ENCODE results near the gene CAPN9. TPM values are rescaled to one million over a fixed set of nuclear protein-coding genes. Genes with fewer than 3 reads are reported as not detected.
A peak's percentile ranks its signal among the peaks of the same experiment; 100 is the strongest.
"Not testable (repeated sequence)": the region's sequence is repeated elsewhere in the genome, so short reads cannot be mapped to it uniquely, and the experiment has no call there.

The CAPN9 gene
- total RNA-seq, 1 experiment from 2014 or later = 0.39 TPM

DNA sequence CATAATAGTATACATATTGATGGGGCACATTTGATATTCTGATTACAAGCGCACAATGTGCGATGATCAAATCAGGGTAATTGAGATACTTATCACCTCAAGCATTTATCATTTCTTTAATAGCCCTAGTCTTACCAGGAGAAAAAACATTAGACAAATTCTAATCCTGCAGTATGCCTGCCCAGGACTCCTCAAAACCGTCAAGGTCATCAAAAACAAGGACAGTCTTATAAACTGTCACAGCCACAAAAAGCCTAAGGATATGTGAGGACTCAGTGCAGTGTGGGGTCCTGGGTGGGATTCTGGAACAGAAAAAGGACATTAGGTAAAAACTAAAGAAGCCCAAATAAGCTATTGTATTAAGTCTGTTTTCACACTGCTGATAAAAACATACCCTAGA, 19.1 kb downstream of the CAPN9 start:
- DNase-seq = no peak
- no peaks in the 10 kb centered on the region for H3K36me3 ChIP-seq (ENCODE audit: control insufficient read depth, insufficient read depth, low read length)
- Mint-ChIP-seq H3K27me3 (ENCODE audit: insufficient read depth, unreplicated experiment) (no peaks in the 10 kb centered on the region), H3K4me3 (ENCODE audit: unreplicated experiment) (no peak overlapping the region), H3K36me3 (ENCODE audit: insufficient read depth, unreplicated experiment) (no peaks in the 10 kb centered on the region), H3K4me1 (ENCODE audit: low read depth, unreplicated experiment) (peaks cover 11% of the 10 kb centered on the region), H3K27ac (ENCODE audit: unreplicated experiment) (no peak overlapping the region), H3K9me3 (ENCODE audit: unreplicated experiment) (no peaks in the 10 kb centered on the region)
- no peak overlapping the region for H3K4me3 ChIP-seq (ENCODE audit: low read depth, low read length)
- peaks cover 7% of the 10 kb centered on the region; the same call in 1 of the 2 replicates for H3K4me1 ChIP-seq
- intact Hi-C loops (cut with micrococcal nuclease; ENCODE audit: unreplicated experiment) = no loop called here
- POLR2A ChIA-PET = no interaction called here
- CTCF ChIA-PET = no interaction called here
- no TSS peak for BruUV-seq (replicated peaks)
- no peaks in the 10 kb centered on the region for H3K9me3 ChIP-seq
- H3K27me3 ChIP-seq (replicated peaks; ENCODE audit: control insufficient read depth, insufficient read depth, low read length) = no peaks in the 10 kb centered on the region
- TF ChIP-seq, protein P1, sequence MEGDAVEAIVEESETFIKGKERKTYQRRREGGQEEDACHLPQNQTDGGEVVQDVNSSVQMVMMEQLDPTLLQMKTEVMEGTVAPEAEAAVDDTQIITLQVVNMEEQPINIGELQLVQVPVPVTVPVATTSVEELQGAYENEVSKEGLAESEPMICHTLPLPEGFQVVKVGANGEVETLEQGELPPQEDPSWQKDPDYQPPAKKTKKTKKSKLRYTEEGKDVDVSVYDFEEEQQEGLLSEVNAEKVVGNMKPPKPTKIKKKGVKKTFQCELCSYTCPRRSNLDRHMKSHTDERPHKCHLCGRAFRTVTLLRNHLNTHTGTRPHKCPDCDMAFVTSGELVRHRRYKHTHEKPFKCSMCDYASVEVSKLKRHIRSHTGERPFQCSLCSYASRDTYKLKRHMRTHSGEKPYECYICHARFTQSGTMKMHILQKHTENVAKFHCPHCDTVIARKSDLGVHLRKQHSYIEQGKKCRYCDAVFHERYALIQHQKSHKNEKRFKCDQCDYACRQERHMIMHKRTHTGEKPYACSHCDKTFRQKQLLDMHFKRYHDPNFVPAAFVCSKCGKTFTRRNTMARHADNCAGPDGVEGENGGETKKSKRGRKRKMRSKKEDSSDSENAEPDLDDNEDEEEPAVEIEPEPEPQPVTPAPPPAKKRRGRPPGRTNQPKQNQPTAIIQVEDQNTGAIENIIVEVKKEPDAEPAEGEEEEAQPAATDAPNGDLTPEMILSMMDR (IDR thresholded peaks at IDR 0.05; ENCODE audit: insufficient read depth in 1 of 2, low read depth in 1 of 2, low read length in 1 of 2, severe bottlenecking in 1 of 2, unreplicated experiment in 1 of 2) = no peak

DNA sequence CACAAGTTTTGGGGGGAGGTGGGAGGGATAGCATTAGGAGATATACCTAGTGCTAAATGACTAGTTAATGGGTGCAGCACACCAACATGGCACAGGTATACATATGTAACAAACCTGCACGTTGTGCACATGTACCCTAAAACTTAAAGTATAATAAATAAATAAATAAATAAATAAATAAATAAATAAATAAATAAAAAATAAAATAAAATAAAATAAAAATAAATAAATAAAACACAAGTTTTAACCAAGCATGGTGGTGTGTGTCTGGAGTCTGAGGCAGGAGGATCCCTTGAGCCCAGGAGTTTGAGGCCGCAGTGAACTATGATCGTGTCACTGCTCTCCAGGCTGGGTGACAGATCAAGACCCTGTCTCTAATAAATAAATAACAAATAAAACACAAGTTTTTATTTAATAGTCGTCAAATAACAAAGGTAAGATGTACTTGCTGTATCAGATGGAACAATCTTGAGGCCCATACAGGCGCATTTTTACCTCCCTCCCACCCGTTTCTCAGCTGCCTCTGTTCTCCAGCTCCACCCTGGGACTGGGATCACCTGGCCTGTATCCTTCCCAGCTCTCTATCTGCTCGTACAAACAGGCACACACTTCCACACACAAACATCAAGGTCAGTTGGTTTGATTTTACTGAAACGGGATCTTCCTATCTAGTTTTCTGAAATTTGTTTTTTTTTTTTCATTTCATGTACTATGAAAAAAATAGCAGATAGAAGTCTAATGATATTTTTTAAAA, 20.8 kb downstream of the CAPN9 start:
- H3K4me3 ChIP-seq (ENCODE audit: low read depth, low read length); BruUV-seq (replicated peaks); H3K36me3 Mint-ChIP-seq (ENCODE audit: insufficient read depth, unreplicated experiment); H3K27me3 Mint-ChIP-seq (ENCODE audit: insufficient read depth, unreplicated experiment); H3K27ac Mint-ChIP-seq (ENCODE audit: unreplicated experiment); H3K9me3 ChIP-seq; H3K9me3 Mint-ChIP-seq (ENCODE audit: unreplicated experiment); DNase-seq; H3K4me1 Mint-ChIP-seq (ENCODE audit: low read depth, unreplicated experiment); H3K4me3 Mint-ChIP-seq (ENCODE audit: unreplicated experiment); CTCF ChIA-PET; H3K36me3 ChIP-seq (ENCODE audit: control insufficient read depth, insufficient read depth, low read length); H3K27me3 ChIP-seq (replicated peaks; ENCODE audit: control insufficient read depth, insufficient read depth, low read length); intact Hi-C loops (cut with micrococcal nuclease; ENCODE audit: unreplicated experiment): not testable (repeated sequence)
- H3K4me1 ChIP-seq = peaks cover 10% of the 10 kb centered on the region
- POLR2A ChIA-PET = interaction anchor here (0.7 kb wide), 1 partner anchor 427 kb away, joined by 5 read pairs; no protein-coding TSS in a partner anchor

DNA sequence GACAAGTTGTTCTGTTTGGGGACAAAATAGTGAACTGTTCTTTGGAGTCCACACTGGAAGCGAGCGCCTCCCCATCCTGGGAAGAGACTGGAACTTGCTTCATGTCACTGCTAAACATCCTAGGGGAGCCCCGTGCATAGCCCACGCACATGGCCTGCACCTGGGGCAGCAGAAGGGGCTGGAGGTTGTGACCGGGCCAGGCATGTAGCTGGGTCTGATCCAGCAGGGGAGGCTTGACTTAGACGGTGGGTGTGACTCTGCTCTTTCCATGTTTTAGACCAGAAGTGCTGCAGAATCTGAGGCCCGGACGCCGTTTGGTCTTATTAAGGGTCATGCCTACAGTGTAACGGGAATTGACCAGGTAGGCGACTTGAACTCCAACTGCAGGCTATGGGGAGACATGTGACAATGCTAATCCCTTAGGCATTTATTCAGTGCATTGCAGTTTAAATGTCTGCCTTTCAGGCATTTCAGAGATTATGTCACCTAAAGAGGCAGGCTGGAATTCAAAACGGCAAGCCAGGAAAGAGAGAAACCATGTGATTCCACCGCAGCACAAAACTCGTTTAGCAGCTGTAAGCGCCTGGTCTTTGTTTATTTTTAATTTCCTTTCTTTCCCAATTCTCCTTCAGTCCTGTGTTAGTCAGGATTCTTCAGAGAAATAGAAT, 21.8 kb downstream of the CAPN9 start:
- Mint-ChIP-seq H3K9me3 (ENCODE audit: unreplicated experiment) (no peaks in the 10 kb centered on the region), H3K27ac (ENCODE audit: unreplicated experiment) (no peak overlapping the region), H3K36me3 (ENCODE audit: insufficient read depth, unreplicated experiment) (no peaks in the 10 kb centered on the region), H3K4me1 (ENCODE audit: low read depth, unreplicated experiment) (peaks cover 7% of the 10 kb centered on the region), H3K4me3 (ENCODE audit: unreplicated experiment) (no peak overlapping the region), H3K27me3 (ENCODE audit: insufficient read depth, unreplicated experiment) (no peaks in the 10 kb centered on the region)
- H3K27me3 ChIP-seq (replicated peaks; ENCODE audit: control insufficient read depth, insufficient read depth, low read length) = no peaks in the 10 kb centered on the region
- TF ChIP-seq, protein P1 (IDR thresholded peaks at IDR 0.05; ENCODE audit: insufficient read depth in 1 of 2, low read depth in 1 of 2, low read length in 1 of 2, severe bottlenecking in 1 of 2, unreplicated experiment in 1 of 2) = no peak
- ChIA-PET CTCF (interaction anchor here (1.0 kb wide), 1 partner anchor 8 kb away, joined by 3 read pairs; no protein-coding TSS in a partner anchor), POLR2A (no interaction called here)
- BruUV-seq (replicated peaks) = no TSS peak
- peaks cover 13% of the 10 kb centered on the region for H3K4me1 ChIP-seq
- H3K9me3 ChIP-seq = no peaks in the 10 kb centered on the region
- peak in 1 of 2 experiments; percentile 40 for DNase-seq
- no peak overlapping the region for H3K4me3 ChIP-seq (ENCODE audit: low read depth, low read length)
- no peaks in the 10 kb centered on the region for H3K36me3 ChIP-seq (ENCODE audit: control insufficient read depth, insufficient read depth, low read length)
- intact Hi-C loops (cut with micrococcal nuclease; ENCODE audit: unreplicated experiment) = no loop called here
